AG10803 (cell line): ENCODE measurements around the gene DDIT3.
A peak's percentile ranks its signal among the peaks of the same experiment; 100 is the strongest.
"Not testable (repeated sequence)": the region's sequence is repeated elsewhere in the genome, so short reads cannot be mapped to it uniquely, and the experiment has no call there.

Experiments used
- DNase-seq: peaks from one replicate; pipeline ENCODE4 v3.0.0; 2010; ENCODE audit warnings: low read depth
- H3K4me3 ChIP-seq: 2 replicates; pipeline ENCODE4 v1.5.1; 2011; ENCODE audit warnings: mild to moderate bottlenecking, low read length, control low read depth
- TF ChIP-seq, protein P1 (sequence below): conservative IDR thresholded peaks from 2 replicates; pipeline ENCODE4 v1.5.1; 2011; ENCODE audit warnings: mild to moderate bottlenecking, low read length, control low read depth, inconsistent platforms

DDIT3 gene

DNA sequence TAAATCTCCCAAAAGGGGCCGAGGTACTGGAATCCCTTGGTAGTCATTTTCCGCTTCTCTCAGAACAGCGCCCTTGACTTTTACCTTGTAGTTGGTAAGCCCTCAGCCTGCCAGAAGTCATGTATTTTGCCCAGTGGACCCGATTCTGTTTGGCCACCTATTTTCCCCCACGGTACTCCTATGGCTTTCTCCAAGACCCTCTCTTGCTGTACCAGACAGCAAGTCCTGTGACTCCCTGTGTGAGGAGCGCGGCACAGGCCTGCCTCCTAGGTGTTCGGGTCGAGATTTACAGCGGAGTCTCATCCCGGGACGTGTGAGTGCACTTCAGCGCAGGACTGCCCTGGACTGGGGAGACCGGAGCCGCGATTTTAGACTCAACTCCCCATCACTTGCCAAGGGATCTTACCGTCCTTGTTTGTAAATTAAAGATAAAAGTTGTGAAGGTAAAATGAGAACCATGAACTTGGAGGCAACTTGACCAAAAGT is 1.3 kb upstream of the DDIT3 start:
- peak overlapping the region; percentile 61 for H3K4me3 ChIP-seq
- TF ChIP-seq, protein P1, sequence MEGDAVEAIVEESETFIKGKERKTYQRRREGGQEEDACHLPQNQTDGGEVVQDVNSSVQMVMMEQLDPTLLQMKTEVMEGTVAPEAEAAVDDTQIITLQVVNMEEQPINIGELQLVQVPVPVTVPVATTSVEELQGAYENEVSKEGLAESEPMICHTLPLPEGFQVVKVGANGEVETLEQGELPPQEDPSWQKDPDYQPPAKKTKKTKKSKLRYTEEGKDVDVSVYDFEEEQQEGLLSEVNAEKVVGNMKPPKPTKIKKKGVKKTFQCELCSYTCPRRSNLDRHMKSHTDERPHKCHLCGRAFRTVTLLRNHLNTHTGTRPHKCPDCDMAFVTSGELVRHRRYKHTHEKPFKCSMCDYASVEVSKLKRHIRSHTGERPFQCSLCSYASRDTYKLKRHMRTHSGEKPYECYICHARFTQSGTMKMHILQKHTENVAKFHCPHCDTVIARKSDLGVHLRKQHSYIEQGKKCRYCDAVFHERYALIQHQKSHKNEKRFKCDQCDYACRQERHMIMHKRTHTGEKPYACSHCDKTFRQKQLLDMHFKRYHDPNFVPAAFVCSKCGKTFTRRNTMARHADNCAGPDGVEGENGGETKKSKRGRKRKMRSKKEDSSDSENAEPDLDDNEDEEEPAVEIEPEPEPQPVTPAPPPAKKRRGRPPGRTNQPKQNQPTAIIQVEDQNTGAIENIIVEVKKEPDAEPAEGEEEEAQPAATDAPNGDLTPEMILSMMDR: no peak
- peak; percentile 52 for DNase-seq

DNA sequence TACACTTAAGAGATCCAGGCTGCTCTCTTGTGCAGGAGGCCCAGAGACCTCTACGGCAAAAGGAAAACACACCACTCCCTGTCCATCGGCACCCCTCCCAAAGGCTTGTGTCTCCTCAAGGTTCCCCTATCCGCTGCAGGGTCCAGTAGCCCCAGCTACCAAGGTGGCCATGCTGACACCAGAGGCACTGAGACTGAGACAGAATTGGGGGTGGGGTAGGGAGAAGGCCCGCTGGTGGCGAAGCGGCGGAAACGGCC is 590 bp downstream of the DDIT3 start:
- no peak for DNase-seq
- TF ChIP-seq, protein P1: no peak
- H3K4me3 ChIP-seq: peak overlapping the region; percentile 100

DNA sequence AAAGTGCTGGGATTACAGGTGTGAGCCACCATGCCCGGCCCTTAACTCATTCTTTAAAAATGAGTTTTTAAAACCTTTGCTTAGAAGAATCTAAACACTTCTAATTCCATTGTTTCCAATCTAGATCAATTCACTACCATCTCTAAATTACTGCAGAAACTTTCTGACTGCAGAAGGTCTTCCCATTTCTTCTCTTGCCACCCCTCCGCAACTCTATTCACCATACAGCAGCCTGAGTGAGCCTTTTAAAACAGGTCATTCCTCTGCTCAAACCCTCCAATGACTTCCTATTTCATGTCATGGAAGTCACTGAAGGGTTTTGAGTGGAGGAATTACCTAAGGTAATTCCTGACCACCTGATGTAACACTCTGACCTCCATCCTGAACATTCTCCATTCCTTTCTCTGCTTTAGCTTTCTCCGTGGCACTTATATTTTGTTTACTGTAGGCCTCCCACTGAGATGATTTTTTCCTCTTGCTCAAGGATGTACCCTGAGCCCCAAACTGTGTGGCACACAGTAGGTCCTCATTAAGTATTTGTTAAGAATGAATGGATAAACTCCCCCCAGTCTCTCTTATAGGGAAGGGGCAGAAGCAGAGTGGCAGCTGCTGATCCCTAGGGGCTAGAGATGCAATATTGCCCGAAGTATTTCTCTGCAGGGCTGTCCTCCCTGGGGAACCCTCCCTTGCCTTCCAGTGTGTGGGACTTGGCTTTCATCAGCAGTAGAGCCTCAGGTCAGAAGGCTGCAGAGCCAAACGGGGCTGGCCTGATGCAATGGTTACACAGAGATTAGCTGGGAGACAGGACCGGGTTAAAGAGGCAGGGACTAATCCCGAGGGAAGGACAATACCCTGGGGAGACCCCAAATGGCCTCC is 1.2 kb downstream of the DDIT3 start:
- DNase-seq: peak; percentile 68
- H3K4me3 ChIP-seq: peak overlapping the region; percentile 100
- TF ChIP-seq, protein P1: no peak

DNA sequence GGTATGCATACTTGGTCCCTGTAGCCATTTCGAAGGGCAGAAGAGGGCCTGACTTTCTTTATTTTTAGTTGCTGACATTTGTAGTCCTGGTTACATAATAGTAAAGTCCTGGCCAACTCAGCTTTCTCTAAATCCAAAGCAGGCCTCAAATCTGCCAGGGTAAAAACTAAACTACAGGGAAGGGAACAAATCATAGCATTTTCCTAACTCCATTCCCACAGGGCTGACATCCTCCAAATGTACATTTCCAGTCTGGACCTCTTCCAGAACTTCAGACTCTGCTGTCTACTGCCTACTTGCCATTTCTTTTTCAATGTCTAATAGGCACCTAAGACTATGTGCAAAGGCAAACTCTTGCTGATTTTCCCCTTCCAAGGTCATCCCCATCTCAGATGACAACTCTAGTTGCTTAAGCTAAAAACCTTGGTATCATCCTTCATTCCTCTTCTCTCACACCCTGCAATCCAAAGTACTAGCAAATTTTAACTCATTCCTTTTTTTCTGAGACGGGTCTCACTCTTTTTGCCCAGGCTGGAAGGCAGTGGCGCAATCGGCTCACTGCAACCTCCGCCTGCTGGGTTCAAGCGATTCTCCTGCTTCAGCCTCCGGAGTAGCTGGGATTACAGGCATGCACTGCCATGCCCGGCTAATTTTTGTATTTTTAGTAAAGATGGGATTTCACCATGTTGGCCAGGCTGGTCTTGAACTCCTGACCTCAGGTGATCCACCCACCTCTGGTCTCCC is 2.0 kb downstream of the DDIT3 start:
- TF ChIP-seq, protein P1: no peak
- peak; percentile 47 for DNase-seq
- H3K4me3 ChIP-seq: peak overlapping the region; percentile 100

DNA sequence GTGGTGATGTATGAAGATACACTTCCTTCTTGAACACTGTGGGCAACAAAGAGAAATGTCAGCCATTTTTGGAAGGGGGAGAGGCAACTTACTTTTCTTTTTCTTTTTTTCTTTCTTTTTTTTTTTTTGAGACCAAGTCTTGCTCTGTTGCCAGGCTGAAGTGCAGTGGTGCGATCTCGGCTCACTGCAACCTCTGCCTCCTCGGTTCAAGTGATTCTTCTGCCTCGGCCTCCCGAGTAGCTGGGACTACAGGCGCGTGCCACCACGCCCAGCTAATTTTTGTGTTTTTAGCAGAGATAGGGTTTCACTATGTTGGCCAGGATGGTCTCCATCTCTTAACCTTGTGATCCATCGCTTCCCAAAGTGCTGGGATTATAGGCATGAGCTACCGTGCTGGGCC is 2.6 kb downstream of the DDIT3 start:
- DNase-seq: not testable (repeated sequence)
- H3K4me3 ChIP-seq: peak overlapping the region; percentile 100

DNA sequence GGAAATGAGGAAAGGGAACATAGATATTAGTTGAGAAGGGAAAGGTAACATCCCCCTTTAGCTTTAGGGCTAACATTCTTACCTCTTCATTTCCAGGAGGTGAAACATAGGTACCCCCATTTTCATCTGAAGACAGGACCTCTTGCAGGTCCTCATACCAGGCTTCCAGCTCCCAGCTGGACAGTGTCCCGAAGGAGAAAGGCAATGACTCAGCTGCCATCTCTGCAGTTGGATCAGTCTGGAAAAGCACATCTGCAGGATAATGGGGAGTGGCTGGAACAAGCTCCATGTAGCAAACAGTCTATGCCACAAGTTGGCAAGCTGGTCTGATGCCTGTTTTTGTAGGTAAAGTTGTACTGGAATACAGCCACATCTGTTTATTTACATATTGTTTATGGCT is 3.1 kb downstream of the DDIT3 start:
- H3K4me3 ChIP-seq: peak overlapping the region; percentile 100; the same call in 1 of the 2 replicates
- TF ChIP-seq, protein P1: no peak
- DNase-seq: peak; percentile 80

DNA sequence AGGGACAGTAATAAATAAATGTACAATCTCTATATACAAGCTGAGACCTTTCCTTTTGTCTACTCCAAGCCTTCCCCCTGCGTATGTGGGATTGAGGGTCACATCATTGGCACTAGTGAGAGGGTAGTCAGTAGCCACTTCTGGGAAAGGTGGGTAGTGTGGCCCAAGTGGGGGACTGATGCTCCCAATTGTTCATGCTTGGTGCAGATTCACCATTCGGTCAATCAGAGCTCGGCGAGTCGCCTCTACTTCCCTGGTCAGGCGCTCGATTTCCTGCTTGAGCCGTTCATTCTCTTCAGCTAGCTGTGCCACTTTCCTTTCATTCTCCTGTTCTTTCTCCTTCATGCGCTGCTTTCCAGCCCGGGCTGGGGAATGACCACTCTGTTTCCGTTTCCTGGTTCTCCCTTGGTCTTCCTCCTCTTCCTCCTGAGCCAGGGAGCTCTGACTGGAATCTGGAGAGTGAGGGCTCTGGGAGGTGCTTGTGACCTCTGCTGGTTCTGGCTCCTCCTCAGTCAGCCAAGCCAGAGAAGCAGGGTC is 3.6 kb downstream of the DDIT3 start:
- DNase-seq: no peak
- H3K4me3 ChIP-seq: no peak overlapping the region; the same call in 1 of the 2 replicates
- TF ChIP-seq, protein P1: no peak
